Bronchial smooth muscle cell (primary cell): ENCODE measurements around the gene C11orf68. TPM values are rescaled to one million over a fixed set of nuclear protein-coding genes. Genes with fewer than 3 reads are reported as not detected.

Experiments
- total RNA-seq: library from RNA; depleted of rRNA; stranded (reverse); fragments of >200 nt; gene quantifications from 2 replicates; pipeline ENCODE4 v1.2.1, GENCODE V29; 2014

Gene C11orf68
- 18.6 and 23.2 TPM in 2 replicates for total RNA-seq

DNA sequence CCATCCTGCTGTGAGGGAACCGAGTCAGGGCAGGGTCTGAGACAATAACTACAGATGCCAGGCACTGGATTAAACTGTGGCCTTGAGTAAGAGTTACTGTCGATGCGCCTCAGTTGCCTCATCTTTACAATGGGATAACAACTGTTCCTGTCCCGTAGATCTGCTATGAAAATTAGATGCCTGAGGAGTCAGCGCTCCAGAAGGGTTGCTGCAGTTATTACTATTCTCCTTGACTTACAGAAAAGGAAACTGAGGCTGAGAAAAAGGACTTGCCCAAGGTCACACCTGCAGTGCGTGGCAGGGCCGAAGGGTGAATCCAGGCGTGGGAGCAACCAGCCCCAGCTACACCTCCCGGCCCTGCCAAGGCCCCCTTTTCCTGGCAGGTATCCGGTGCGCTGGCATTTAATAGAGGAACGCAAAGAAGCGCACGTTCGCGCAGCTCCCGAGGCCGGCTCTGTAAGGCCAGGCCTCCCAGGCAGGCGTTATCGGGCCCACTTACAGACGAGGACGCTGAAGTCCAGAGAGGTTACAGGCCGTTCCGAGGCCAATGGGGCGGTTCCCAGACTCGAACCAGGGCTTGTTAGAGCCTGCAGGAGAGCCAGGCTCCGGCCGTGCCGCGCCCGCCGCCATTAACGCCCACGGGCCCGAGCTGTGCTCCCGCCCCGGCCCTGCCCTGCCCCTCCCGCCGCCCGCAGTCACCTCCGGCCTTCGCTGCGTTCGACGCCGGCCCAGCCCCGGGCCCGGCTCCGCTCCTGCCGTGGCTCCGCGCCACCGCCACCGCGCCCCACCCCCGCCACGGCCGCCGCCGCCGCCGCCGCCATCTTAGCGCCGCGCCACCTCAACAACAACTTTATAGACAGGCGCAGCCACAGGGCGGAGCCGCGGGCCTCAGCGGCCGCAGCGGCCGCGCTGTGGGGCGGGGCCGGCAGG is at the start of gene C11orf68:
Gene C11orf68, minus strand, starts transcription at position 852 of the 930 bp plus-strand sequence. Its CDS starts 31 bp downstream, at position 821.

DNA sequence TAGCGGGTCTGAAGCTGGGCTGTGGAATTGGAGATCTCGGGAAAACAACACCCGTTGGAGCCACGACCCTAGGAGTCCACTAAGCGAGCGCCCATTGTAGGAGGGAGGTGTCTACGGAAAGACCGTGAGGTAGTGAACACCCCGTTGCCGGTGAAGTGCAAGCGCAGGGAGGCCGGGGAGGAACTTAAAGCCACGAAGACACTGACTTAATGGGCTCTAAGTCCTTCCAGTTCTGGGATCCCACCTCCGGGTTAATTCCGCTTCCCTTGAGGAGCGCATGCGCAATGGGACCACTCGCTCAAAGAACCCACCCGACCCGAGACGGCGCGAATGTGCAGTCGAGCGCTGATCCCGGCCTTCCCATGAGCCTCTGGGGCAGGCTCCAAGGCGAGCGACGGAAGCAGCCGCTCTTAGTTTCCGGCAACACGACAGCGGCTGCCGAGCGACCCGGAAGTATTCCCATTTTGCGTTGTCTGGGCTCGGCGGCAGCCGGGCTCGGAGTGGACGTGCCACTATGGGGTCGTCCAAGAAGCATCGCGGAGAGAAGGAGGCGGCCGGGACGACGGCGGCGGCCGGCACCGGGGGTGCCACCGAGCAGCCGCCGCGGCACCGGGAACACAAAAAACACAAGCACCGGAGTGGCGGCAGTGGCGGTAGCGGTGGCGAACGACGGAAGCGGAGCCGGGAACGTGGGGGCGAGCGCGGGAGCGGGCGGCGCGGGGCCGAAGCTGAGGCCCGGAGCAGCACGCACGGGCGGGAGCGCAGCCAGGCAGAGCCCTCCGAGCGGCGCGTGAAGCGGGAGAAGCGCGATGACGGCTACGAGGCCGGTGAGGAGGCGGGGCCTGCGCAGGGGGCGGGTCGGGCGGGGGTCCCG is 42.6 kb upstream of the C11orf68 start, which contains the start of gene SART1:
Gene SART1, plus strand, starts transcription at position 468 of the 874 bp plus-strand sequence. Its CDS starts 47 bp downstream, at position 515.

DNA sequence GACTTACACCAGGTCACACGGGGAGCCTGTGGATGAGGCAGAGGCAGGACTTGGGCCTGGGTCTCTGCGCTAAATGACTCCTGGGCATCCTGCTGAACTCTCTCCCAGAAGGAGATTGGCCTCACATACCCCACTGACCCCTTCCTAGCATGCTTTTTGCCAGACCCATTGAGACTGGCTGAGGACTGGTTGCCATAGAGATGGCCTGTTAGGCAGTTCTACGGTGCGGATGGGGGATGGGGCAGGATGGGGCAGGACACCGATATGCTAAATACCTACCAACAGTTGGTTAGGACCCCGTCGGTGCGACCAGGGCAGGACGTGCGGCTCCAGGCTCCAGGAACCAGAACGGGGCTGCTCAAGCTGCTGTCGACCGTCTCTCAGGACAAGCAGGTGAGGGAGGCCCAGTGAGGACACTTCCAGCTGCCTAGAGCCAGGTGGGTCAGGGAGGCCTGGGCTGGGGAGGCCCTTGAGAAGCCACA is 26.6 kb upstream of the C11orf68 start, which contains the start of gene TSGA10IP:
Gene TSGA10IP, plus strand, starts transcription at position 51 of the 482 bp plus-strand sequence. Its CDS starts 196 bp downstream, at position 247.

DNA sequence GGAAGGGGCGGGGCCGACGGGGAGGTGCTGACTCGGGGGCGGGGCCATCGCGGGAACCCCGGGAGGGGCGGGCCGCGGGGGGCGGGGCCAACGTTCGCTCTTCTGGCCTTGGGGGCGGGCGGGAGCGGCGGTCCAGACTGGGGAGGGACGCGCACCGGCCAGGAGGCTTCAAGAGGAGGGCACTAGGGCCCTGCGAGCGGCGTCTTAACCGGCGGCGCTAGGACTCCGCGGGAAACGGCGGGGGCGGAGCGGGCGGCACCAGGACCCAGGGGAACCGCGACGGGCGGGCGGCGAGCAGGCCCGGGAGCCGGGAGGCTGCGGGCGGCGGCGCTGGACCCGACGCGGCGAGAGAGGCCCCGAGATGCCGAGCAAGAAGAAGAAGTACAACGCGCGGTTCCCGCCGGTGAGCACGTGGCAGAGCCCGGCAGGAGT is 295 bp upstream of the C11orf68 start, which contains the start of gene DRAP1:
Gene DRAP1, plus strand, starts transcription at position 286 of the 432 bp plus-strand sequence. Its CDS starts 76 bp downstream, at position 362.

DNA sequence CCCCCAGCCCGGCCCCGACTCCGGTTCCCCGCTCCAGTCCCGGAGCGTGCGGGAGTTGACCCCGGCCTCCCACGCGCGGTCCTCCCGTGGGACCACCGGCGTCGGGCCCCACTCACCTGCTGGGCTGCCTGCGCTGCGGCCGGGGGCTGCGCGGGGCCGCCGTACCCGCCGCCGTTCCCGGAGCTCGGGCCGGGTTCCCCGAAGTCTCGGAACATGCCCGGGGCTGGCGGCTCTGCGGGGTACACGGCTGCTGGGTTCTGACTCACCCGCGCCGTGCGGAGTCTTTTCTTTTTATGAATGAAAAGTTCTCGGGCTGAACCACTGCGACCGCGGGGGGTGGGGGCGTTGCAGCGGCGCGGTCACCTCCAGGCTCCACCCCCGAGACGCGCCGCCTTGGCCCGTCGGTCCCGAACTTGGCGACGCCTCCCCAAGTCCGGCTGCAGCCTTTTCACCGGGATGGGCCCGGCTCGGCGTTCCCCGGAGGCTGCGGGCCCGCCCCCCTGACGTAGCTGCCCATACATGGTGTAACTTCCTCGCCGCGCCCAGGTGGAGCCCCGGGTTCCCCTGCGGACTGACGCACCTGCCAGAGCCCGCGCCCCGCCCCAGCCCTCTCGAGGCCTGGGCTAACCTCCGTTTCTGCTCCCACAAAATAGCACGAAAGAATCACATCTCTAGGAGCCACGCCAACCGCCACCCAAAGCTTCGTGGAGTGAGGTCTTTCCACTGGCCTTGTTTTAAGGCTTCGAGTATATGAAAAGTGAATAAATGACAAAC is 18.6 kb downstream of the C11orf68 start, which contains the start of gene FOSL1:
Gene FOSL1, minus strand, starts transcription at position 264 of the 774 bp plus-strand sequence. Its CDS starts 49 bp downstream, at position 215.

DNA sequence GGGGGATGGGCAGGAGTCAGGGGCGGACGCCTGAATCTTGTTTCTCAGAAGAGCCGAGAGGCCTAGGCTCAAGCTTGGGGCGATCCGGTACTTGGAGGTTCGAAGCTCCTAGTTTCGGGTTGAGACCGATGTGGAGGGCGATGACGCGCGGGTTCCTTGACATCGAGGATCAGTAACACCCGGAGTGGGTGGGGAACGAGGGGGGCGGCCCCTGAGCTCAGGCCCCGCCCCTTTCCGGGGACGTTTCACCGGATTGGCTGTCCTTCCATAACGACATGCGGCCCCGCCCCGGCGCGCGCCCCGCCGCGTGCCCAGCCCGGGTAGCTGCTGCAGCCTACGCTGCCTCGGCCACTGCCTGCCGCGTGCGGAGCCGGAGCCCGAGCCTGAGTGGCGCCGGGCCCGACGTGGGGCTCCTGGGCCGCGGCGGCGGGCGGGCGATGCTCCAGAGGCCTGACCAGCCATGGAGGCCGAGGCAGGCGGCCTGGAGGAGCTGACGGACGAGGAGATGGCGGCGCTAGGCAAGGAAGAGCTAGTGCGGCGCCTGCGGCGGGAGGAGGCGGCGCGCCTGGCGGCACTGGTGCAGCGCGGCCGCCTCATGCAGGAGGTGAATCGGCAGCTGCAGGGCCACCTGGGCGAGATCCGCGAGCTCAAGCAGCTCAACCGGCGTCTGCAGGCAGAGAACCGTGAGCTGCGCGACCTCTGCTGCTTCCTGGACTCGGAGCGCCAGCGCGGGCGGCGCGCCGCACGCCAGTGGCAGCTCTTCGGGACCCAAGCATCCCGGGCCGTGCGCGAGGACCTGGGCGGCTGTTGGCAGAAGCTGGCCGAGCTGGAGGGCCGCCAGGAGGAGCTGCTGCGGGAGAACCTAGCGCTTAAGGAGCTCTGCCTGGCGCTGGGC is 28.3 kb downstream of the C11orf68 start, which contains the start of gene CCDC85B:
Gene CCDC85B, plus strand, starts transcription at position 350 of the 895 bp plus-strand sequence. Its CDS starts 111 bp downstream, at position 461.

DNA sequence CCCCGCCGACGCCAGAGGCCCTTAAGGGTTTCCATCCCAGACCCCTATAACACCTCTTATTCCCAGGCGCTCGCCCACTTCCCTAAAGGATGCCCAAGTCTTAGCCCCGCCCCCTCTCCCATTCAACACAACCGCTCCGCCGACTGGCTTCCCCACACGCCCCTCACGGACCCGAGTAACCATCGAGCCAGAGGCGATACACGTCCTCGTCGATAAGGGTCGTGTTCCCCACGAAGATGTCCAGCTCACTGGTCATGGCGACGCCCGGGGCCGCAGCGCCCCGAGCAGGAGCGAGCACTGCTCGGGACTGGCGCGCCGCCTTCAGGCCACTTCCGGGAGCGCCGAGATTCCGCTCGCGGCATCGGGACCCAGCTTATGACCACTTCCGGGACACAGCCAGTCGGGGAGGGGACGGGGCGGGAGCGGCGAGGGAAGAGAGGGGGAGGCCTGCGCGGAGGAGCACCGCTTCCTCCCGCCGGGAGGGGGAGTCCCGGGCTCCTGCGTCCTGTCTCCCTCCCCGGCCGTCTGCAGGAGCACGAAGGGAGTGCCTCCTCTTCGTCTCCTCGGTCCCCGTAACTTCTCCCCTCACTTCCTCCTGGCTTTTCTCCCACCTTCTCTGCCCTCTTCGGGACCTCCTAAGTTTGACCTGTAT is 30.6 kb downstream of the C11orf68 start, which contains the start of gene FIBP:
Gene FIBP, minus strand, starts transcription at position 309 of the 652 bp plus-strand sequence. Its CDS starts 53 bp downstream, at position 256.

DNA sequence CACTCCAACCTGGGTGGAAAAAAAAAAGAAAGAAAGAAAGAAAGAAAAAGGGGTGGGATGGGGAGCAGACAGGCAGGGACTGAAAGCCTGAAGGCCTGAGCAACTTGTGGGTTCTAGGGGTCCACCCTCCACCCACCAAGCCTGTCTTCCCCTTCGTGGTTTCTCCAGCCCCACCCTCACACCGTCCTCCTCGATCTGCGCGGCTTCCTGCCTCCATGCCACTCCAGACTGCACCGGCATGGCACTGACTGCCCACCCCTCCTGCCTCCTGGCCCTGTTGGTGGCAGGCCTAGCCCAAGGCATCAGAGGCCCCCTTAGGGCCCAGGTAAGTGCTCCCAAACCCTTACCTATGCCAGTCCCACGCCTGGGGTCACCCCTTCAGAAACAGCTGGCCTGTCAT is 39.2 kb downstream of the C11orf68 start, which contains the start of gene CTSW:
Gene CTSW, plus strand, starts transcription at position 221 of the 400 bp plus-strand sequence. Its CDS starts 18 bp downstream, at position 239.

DNA sequence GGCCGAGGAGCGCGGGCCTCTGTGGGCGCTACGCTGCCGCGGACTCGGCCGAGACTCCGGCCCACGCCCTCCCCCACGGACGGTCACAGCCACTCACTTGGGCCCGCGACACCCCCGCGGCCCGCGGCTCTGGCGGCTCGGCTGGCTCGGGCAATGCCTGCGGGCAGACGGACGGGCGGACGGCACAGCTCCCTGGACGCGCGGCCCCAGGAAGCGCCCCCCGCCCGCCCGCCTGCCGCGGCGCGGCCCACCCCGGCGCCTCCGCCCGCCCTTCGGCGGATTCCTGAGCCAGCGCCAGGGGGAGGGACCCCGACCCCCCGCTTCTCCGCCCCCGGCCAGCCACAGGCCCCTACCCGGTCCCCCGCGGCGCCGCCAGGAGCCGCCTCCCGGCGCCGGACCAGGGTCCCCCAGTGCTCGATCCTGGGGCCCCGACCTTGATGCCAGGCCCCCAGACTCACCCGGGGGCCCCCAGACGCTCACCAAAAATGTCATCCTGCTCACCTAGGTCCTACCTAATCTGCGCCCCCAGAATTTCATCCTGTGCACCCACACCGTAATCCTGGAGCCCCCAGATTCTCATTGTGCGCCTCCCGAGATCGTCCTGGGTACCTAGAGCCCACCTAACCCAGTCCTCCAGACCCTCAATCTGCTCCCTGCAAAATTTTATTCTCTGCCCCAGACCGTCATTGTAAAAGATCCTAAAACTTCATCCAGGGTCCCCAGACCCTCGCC is 46.1 kb downstream of the C11orf68 start, which contains the start of gene EFEMP2:
Gene EFEMP2, minus strand, starts transcription at position 215 of the 732 bp plus-strand sequence. CDS start 446 bp downstream, outside the sequence.

Other genes with a start within 250 kb of the C11orf68 start
- 39.7 and 64.7 TPM in 2 replicates for gene KAT5, start 206.8 kb downstream of the C11orf68 start, total RNA-seq
- 32.8 and 35.3 TPM in 2 replicates for gene RNASEH2C, start 198.3 kb downstream of the C11orf68 start, total RNA-seq
- gene AP5B1, start 138.1 kb downstream of the C11orf68 start, total RNA-seq = 2.6 and 3.3 TPM in 2 replicates
- gene OVOL1, start 132.0 kb downstream of the C11orf68 start, total RNA-seq = not detected in 2 replicates
- gene SNX32, start 85.1 kb downstream of the C11orf68 start, total RNA-seq = 4.0 and 4.1 TPM in 2 replicates
- gene CFL1, start 60.9 kb downstream of the C11orf68 start, total RNA-seq = 769 and 930 TPM in 2 replicates
- gene MUS81, start 58.6 kb downstream of the C11orf68 start, total RNA-seq = 27.0 and 30.1 TPM in 2 replicates
- gene EFEMP2, start 46.3 kb downstream of the C11orf68 start, total RNA-seq = 71.1 and 101 TPM in 2 replicates
- gene CTSW, start 39.2 kb downstream of the C11orf68 start, total RNA-seq = not detected in 2 replicates
- 186 and 241 TPM in 2 replicates for gene FIBP, start 30.6 kb downstream of the C11orf68 start, total RNA-seq
- gene CCDC85B, start 28.4 kb downstream of the C11orf68 start, total RNA-seq = 54.1 and 86.5 TPM in 2 replicates
- 1.7 and 3.9 TPM in 2 replicates for gene FOSL1, start 18.7 kb downstream of the C11orf68 start, total RNA-seq
- 189 and 480 TPM in 2 replicates for gene DRAP1, start 364 bp upstream of the C11orf68 start, total RNA-seq
- gene TSGA10IP, start 26.4 kb upstream of the C11orf68 start, total RNA-seq = 0.16 TPM in 1 of 2 replicates, not detected in the other
- 66.4 and 70.3 TPM in 2 replicates for gene SART1, start 42.7 kb upstream of the C11orf68 start, total RNA-seq
- 20.0 and 27.8 TPM in 2 replicates for gene EIF1AD, start 83.1 kb upstream of the C11orf68 start, total RNA-seq
- gene BANF1, start 83.4 kb upstream of the C11orf68 start, total RNA-seq = 10.6 and 15.3 TPM in 2 replicates
- 0.16 and 0.17 TPM in 2 replicates for gene CST6, start 92.9 kb upstream of the C11orf68 start, total RNA-seq
- gene CATSPER1, start 107.4 kb upstream of the C11orf68 start, total RNA-seq = under 0.01 TPM in 1 of 2 replicates, not detected in the other
- gene GAL3ST3, start 130.1 kb upstream of the C11orf68 start, total RNA-seq = under 0.01 TPM in 1 of 2 replicates, not detected in the other
- 101 and 103 TPM in 2 replicates for gene SF3B2, start 133.3 kb upstream of the C11orf68 start, total RNA-seq
- gene PACS1, start 151.2 kb upstream of the C11orf68 start, total RNA-seq = 22.5 and 39.4 TPM in 2 replicates